HEK293 (cell line): ENCODE measurements around the gene TLCD4.

Experiments used
- CTCF ChIA-PET: fragments of 350-600 bp; formaldehyde crosslinking; extraction: SDS; loops from one replicate; lab custom pipeline; 2021; ENCODE audit warnings: antibody characterized with exemption; lab: Yijun Ruan, JAX
- POLR2A ChIA-PET: fragments of 300-600 bp; formaldehyde crosslinking; extraction: SDS; loops from one replicate; lab custom pipeline; 2020; ENCODE audit warnings: antibody characterized with exemption, inconsistent platforms; lab: Yijun Ruan, JAX
- H3K27ac ChIP-seq: fragments of 200-500 bp; sonication (Bioruptor generic); 2 replicates; pipeline ENCODE4 v1.5.1; 2014; ENCODE audit warnings: low read depth, low read length, control low read depth, inconsistent platforms; ENCODE audit errors: extremely low read depth
- H3K36me3 ChIP-seq, 2 experiments: fragments of 200-500 bp in 1 of 2; sonication (Bioruptor generic) in 1 of 2; 1 replicate in 1 of 2; 2 replicates in 1 of 2; pipeline ENCODE4 v1.5.1; 2014 to 2017; ENCODE audit warnings: inconsistent platforms in 2 of 2, low read length in 2 of 2; ENCODE audit not compliant: control insufficient read depth in 2 of 2, insufficient read depth in 1 of 2
- H3K4me1 ChIP-seq: fragments of 200-500 bp; sonication (Bioruptor generic); 2 replicates; pipeline ENCODE4 v1.5.1; 2014; ENCODE audit warnings: mild to moderate bottlenecking, low read length, inconsistent platforms; ENCODE audit not compliant: control insufficient read depth, insufficient read depth
- H3K4me3 ChIP-seq: 2 replicates; pipeline ENCODE4 v1.5.1; 2011; ENCODE audit warnings: low read depth, mild to moderate bottlenecking, control low read depth, low read length, moderate library complexity
- H3K9me3 ChIP-seq: fragments of 200-500 bp; sonication (Bioruptor generic); 2 replicates; pipeline ENCODE4 v1.5.1; 2014; ENCODE audit warnings: low read depth, low read length, inconsistent platforms; ENCODE audit not compliant: control insufficient read depth, insufficient read depth
- PRDM1 ChIP-seq: fragments of 450-650 bp; formaldehyde crosslinking; IDR thresholded peaks from 2 replicates; pipeline ENCODE4; 2016; ENCODE audit warnings: missing biosample characterization, missing genetic modification characterization
- SCRT1 ChIP-seq: fragments of 450-650 bp; formaldehyde crosslinking; IDR thresholded peaks from 2 replicates; pipeline ENCODE4 v1.5.1; 2016; ENCODE audit warnings: missing biosample characterization, missing genetic modification characterization, borderline replicate concordance
- SCRT2 ChIP-seq: fragments of 450-650 bp; formaldehyde crosslinking; IDR thresholded peaks from 2 replicates; pipeline ENCODE4 v1.5.1; 2016; ENCODE audit warnings: missing biosample characterization, missing genetic modification characterization
- YY2 ChIP-seq: fragments of 450-650 bp; formaldehyde crosslinking; IDR thresholded peaks from 2 replicates; pipeline ENCODE4 v1.5.1; 2016; ENCODE audit warnings: missing biosample characterization, missing genetic modification characterization
- ZBTB20 ChIP-seq: fragments of 450-650 bp; formaldehyde crosslinking; IDR thresholded peaks from 2 replicates; pipeline ENCODE4 v1.5.1; 2016; ENCODE audit warnings: missing biosample characterization, missing genetic modification characterization
- ZBTB8A ChIP-seq: fragments of 450-650 bp; formaldehyde crosslinking; IDR thresholded peaks from 2 replicates; pipeline ENCODE4 v1.5.1; 2016; ENCODE audit warnings: missing biosample characterization, missing genetic modification characterization
- ZFP41 ChIP-seq: fragments of 450-650 bp; formaldehyde crosslinking; IDR thresholded peaks from 2 replicates; pipeline ENCODE4 v1.5.1; 2016; ENCODE audit warnings: missing biosample characterization, missing genetic modification characterization, borderline replicate concordance
- ZIC2 ChIP-seq: fragments of 450-650 bp; formaldehyde crosslinking; IDR thresholded peaks from 2 replicates; pipeline ENCODE4 v1.5.1; 2016; ENCODE audit warnings: missing biosample characterization, missing genetic modification characterization
- ZNF10 ChIP-seq: fragments of 450-650 bp; formaldehyde crosslinking; IDR thresholded peaks from 2 replicates; pipeline ENCODE4 v1.5.1; 2017; ENCODE audit warnings: missing biosample characterization, missing genetic modification characterization
- ZNF274 ChIP-seq, 2 experiments: fragments of 200-500 bp in 1 of 2; fragments of 450-650 bp in 1 of 2; sonication (Bioruptor generic) in 1 of 2; formaldehyde crosslinking in 1 of 2; IDR thresholded peaks; 2 replicates each; pipeline versions ENCODE4 v1.5.1 to v1.6.1; 2014 to 2016; ENCODE audit warnings: borderline replicate concordance in 1 of 2, inconsistent platforms in 1 of 2, low read length in 1 of 2, missing biosample characterization in 1 of 2, missing genetic modification characterization in 1 of 2
- ZNF350 ChIP-seq: fragments of 450-650 bp; formaldehyde crosslinking; IDR thresholded peaks from 2 replicates; pipeline ENCODE4 v1.5.0; 2017; ENCODE audit warnings: missing biosample characterization, mild to moderate bottlenecking, missing genetic modification characterization
- ZNF416 ChIP-seq: fragments of 450-650 bp; formaldehyde crosslinking; IDR thresholded peaks from 2 replicates; pipeline ENCODE4 v1.5.1; 2016; ENCODE audit warnings: missing biosample characterization, missing genetic modification characterization
- ZNF426 ChIP-seq: fragments of 450-650 bp; formaldehyde crosslinking; IDR thresholded peaks from 2 replicates; pipeline ENCODE4 v1.5.1; 2017; ENCODE audit warnings: missing biosample characterization, missing genetic modification characterization, mild to moderate bottlenecking, inconsistent platforms, moderate library complexity
- ZNF596 ChIP-seq: fragments of 450-650 bp; IDR thresholded peaks from 2 replicates; pipeline ENCODE4 v1.5.0; 2018; ENCODE audit warnings: missing biosample characterization, mild to moderate bottlenecking, missing genetic modification characterization, moderate library complexity
- ZNF610 ChIP-seq: fragments of 450-650 bp; formaldehyde crosslinking; IDR thresholded peaks from 2 replicates; pipeline ENCODE4 v1.5.1; 2016; ENCODE audit warnings: missing biosample characterization, missing genetic modification characterization, borderline replicate concordance
- ZNF660 ChIP-seq: fragments of 450-650 bp; IDR thresholded peaks from 2 replicates; pipeline ENCODE4 v1.5.1; 2018; ENCODE audit warnings: missing biosample characterization, mild to moderate bottlenecking, missing genetic modification characterization
- ZNF664 ChIP-seq: fragments of 450-650 bp; formaldehyde crosslinking; IDR thresholded peaks from 2 replicates; pipeline ENCODE4 v1.5.1; 2016; ENCODE audit warnings: missing biosample characterization, missing genetic modification characterization
- ZNF677 ChIP-seq: fragments of 450-650 bp; IDR thresholded peaks from 2 replicates; pipeline ENCODE4 v1.5.0; 2018; ENCODE audit warnings: missing biosample characterization, mild to moderate bottlenecking, missing genetic modification characterization, moderate library complexity
- ZNF701 ChIP-seq: fragments of 450-650 bp; formaldehyde crosslinking; IDR thresholded peaks from 2 replicates; pipeline ENCODE4 v1.5.1; 2016; ENCODE audit warnings: missing biosample characterization, missing genetic modification characterization
- ZNF785 ChIP-seq: fragments of 450-650 bp; formaldehyde crosslinking; IDR thresholded peaks from 2 replicates; pipeline ENCODE4 v1.5.1; 2016; ENCODE audit warnings: missing biosample characterization, missing genetic modification characterization
- ZNF792 ChIP-seq: fragments of 450-650 bp; formaldehyde crosslinking; IDR thresholded peaks from 2 replicates; pipeline ENCODE4 v1.5.1; 2016; ENCODE audit warnings: missing biosample characterization, missing genetic modification characterization
- TF ChIP-seq, protein P1 (sequence below): fragments of 450-650 bp; formaldehyde crosslinking; IDR thresholded peaks from 2 replicates; pipeline ENCODE4 v1.5.1; 2016; ENCODE audit warnings: missing biosample characterization, missing genetic modification characterization
- TF ChIP-seq, protein P2 (sequence below): fragments of 450-650 bp; formaldehyde crosslinking; IDR thresholded peaks from 2 replicates; pipeline ENCODE4 v1.5.1; 2016; ENCODE audit warnings: missing biosample characterization, missing genetic modification characterization
- TF ChIP-seq, protein P3 (sequence below): fragments of 450-650 bp; formaldehyde crosslinking; IDR thresholded peaks from 2 replicates; pipeline ENCODE4; 2016; ENCODE audit warnings: missing biosample characterization, missing genetic modification characterization

TLCD4 gene

DNA sequence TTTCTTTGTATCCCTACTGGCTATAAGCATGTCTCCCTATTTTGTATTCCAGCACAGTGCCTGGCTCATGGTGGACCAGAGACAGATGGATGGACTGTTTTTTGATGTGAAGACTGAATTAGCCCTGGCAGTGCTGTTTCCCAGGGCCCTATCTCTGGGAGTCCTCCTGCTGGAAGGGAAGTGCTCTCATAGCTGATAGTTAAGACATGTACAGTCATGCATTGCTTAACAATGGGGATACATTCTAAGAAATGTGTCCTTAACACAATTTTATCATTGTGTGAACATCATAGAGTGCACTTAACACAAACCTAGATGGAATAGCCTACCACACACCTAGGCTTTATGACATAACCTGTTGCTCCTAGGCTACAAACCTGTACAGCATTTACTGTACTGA lies 21.1 kb downstream of the TLCD4 start:
- H3K27ac ChIP-seq: no peak overlapping the region
- peaks cover 0 to 5% of the 10 kb centered on the region in 2 experiments; a peak in 1 of 3 replicates for H3K36me3 ChIP-seq
- peak; percentile 9; the same call in 1 of the 2 replicates for TF ChIP-seq SCRT1 (tag by site-specific recombination)
- TF ChIP-seq SCRT2 (tag by site-specific recombination): peak; percentile 71
- no peak for TF ChIP-seq ZIC2 (tag by site-specific recombination)
- TF ChIP-seq ZBTB20 (tag by site-specific recombination): peak; percentile 45; the same call in 1 of the 2 replicates
- ChIA-PET POLR2A (no interaction called here), CTCF (no interaction called here)
- no peaks in the 10 kb centered on the region for H3K4me1 ChIP-seq
- H3K4me3 ChIP-seq: no peak overlapping the region
- H3K9me3 ChIP-seq: no peaks in the 10 kb centered on the region

DNA sequence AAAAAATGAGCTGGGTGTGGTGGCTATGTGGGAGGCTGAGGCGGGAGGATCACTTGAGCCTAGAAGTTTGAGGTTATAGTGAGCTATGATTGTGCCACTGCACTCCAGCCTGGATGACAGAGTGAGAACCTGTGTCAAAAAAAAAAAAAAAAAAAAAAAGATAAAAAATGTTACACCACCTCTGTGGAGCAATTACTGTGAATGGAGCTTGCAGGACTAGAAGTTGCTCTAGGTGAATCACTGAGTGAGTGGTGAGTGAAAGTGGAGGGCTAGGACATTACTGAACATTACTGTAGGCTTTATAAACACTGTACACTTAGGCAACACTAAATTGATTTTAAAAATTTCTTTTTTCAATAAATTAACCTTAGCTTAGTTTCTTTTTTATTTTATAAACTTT lies 21.9 kb downstream of the TLCD4 start:
- no peak overlapping the region for H3K4me3 ChIP-seq
- ChIA-PET CTCF (interaction anchor here (0.6 kb wide), 1 partner anchor 9 kb away, joined by 3 read pairs; no protein-coding TSS in a partner anchor), POLR2A (interaction anchor here (0.6 kb wide), 2 partner anchors 25 to 97 kb away, joined by 4 to 5 read pairs; no protein-coding TSS in a partner anchor)
- H3K4me1 ChIP-seq: no peaks in the 10 kb centered on the region
- no peaks in the 10 kb centered on the region for H3K9me3 ChIP-seq
- H3K27ac ChIP-seq: no peak overlapping the region
- H3K36me3 ChIP-seq: peaks cover 0 to 5% of the 10 kb centered on the region in 2 experiments; a peak in 1 of 3 replicates
- TF ChIP-seq ZNF416: no peak
- TF ChIP-seq, protein P1, sequence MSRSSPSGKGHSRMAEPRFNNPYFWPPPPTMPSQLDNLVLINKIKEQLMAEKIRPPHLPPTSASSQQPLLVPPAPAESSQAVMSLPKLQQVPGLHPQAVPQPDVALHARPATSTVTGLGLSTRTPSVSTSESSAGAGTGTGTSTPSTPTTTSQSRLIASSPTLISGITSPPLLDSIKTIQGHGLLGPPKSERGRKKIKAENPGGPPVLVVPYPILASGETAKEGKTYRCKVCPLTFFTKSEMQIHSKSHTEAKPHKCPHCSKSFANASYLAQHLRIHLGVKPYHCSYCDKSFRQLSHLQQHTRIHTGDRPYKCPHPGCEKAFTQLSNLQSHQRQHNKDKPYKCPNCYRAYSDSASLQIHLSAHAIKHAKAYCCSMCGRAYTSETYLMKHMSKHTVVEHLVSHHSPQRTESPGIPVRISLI (tag by site-specific recombination): 0 out of 2 replicates have a peak, but pooled peaks have one; percentile 59

DNA sequence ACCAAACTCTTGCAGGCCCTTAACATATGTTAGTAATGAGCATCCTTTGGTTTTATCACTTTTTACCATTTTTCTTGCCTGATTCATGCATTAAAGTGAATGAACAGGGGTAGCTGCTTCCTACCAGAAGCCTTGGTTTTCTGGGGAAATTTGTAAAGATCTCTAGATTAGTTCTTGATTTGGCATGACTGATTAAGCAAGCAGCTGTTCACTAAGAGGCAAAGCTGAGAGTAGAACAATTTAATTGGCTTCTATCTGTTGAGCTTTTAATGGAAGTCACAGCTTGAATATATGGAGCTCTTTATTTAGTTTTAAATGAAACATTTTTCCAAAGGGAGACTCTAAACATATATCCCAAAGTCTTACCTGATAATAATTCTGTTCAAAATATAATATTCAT lies 23.6 kb downstream of the TLCD4 start:
- H3K4me1 ChIP-seq: no peaks in the 10 kb centered on the region
- no peak overlapping the region for H3K4me3 ChIP-seq
- no peak overlapping the region for H3K27ac ChIP-seq
- H3K9me3 ChIP-seq: no peaks in the 10 kb centered on the region
- ChIA-PET POLR2A (no interaction called here), CTCF (interaction anchor here (0.8 to 2.0 kb wide), 2 partner anchors 25 to 93 kb away, joined by 3 to 5 read pairs; partner anchors contain the start of gene RWDD3)
- TF ChIP-seq ZNF792 (tag by site-specific recombination) (no peak), ZBTB8A (tag by site-specific recombination) (no peak), ZNF610 (tag by site-specific recombination) (no peak), ZNF596 (tag by site-specific recombination) (no peak), ZFP41 (no peak), ZNF664 (tag by site-specific recombination) (no peak), ZNF350 (tag by site-specific recombination) (no peak), ZNF426 (no peak), ZNF660 (tag by site-specific recombination) (no peak), ZNF701 (no peak)
- H3K36me3 ChIP-seq: peaks cover 0 to 8% of the 10 kb centered on the region in 2 experiments; a peak in 1 of 3 replicates

DNA sequence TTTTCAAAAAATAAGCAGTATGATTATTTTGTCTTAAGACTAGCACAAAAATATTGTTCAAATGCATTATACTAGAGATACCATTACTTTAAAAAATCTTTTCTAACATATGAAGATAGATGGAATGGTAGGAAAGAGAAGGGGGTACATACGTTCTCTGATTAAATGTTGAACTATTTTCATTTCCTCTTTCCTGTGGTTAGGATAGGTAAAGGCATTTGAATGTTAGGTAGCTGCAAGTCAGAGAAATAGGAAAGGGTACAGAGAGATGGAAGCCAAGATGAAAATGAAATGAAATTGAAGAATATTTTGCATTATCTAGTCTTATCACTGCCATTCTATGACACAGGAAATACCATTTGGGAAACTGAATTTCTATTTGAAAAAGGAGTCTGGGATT lies 28.3 kb downstream of the TLCD4 start:
- CTCF ChIA-PET: no interaction called here
- peaks cover 0 to 8% of the 10 kb centered on the region in 2 experiments; a peak in 1 of 3 replicates for H3K36me3 ChIP-seq
- H3K27ac ChIP-seq: no peak overlapping the region
- POLR2A ChIA-PET: no interaction called here
- no peak overlapping the region for H3K4me3 ChIP-seq
- TF ChIP-seq YY2 (tag by site-specific recombination) (no peak), ZNF785 (no peak), ZNF677 (no peak), ZBTB20 (tag by site-specific recombination) (no peak), ZNF10 (tag by site-specific recombination) (no peak), ZNF274 (IDR thresholded peaks at IDR 0.05; ENCODE audit: low read length) (no peak), ZNF274 (tag by site-specific recombination; IDR thresholded peaks at IDR 0.05; ENCODE audit: borderline replicate concordance) (no peak), PRDM1 (tag by site-specific recombination) (no peak)
- TF ChIP-seq, protein P2, sequence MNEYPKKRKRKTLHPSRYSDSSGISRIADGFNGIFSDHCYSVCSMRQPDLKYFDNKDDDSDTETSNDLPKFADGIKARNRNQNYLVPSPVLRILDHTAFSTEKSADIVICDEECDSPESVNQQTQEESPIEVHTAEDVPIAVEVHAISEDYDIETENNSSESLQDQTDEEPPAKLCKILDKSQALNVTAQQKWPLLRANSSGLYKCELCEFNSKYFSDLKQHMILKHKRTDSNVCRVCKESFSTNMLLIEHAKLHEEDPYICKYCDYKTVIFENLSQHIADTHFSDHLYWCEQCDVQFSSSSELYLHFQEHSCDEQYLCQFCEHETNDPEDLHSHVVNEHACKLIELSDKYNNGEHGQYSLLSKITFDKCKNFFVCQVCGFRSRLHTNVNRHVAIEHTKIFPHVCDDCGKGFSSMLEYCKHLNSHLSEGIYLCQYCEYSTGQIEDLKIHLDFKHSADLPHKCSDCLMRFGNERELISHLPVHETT (tag by site-specific recombination): no peak
- TF ChIP-seq, protein P3, sequence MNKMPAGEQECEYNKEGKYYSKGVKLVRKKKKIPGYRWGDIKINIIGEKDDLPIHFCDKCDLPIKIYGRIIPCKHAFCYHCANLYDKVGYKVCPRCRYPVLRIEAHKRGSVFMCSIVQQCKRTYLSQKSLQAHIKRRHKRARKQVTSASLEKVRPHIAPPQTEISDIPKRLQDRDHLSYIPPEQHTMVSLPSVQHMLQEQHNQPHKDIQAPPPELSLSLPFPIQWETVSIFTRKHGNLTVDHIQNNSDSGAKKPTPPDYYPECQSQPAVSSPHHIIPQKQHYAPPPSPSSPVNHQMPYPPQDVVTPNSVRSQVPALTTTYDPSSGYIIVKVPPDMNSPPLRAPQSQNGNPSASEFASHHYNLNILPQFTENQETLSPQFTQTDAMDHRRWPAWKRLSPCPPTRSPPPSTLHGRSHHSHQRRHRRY (tag by site-specific recombination): no peak
- H3K4me1 ChIP-seq: no peaks in the 10 kb centered on the region
- H3K9me3 ChIP-seq: no peaks in the 10 kb centered on the region
